UCSD-AML1 (cell line): ENCODE measurements around the gene CAST.
"Not testable (repeated sequence)": the region's sequence is repeated elsewhere in the genome, so short reads cannot be mapped to it uniquely, and the experiment has no call there.

Source experiments
- DNase-seq: peaks from one replicate; lab custom pipeline; 2025; ENCODE audit not compliant: unreplicated experiment; lab: John Stamatoyannopoulos, UW

Gene CAST

DNA sequence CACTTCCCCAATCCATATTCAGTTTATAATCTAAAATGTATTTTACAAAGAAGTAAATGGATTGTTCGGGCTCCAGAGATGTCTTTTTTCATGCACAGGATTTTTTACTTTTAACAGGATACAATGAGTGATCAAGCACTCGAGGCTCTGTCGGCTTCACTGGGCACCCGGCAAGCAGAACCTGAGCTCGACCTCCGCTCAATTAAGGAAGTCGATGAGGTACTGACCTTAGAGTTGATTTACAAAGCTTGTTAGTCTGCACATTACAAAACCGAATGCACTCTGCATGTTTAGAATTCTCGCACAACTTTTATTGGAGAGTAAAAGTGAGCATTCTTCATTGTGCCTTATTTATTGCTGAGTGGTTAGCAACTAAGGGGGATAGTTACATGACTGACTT lies 80.4 kb downstream of the CAST start:
- DNase-seq = no peak

DNA sequence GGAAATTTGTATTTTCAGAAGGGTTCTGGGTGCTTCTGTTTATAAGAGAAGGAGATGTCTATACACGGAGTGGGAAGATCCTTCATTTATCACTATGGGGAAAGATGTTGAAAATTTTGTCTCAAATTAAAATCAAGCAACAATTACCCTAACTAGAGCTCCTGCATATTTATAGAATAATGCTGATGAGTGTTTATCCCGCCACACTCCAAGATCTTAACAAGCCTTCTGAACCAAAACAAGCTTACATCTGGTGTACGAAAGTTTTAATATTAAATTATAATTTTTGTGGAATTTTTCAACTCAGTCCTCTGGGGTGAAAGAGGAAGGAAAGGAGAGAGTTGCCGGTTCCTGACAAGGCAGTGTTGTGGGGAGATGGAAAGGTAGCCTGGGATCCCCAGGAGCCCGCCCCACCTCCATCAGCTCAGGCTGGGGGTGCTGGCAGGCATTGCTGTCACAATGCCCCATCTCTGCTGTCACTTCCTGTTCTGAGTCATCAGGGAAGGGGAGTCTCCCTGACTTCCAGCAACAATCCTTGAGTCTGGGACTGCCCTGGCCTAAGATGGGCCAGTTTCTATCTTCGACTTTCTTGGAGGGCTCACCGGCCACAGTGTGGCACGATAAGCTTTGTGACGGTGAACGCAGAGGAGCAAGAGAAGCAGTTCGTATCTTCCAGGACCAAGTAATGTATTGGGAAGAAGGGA lies 81.0 kb downstream of the CAST start:
- DNase-seq = peak; percentile 14

DNA sequence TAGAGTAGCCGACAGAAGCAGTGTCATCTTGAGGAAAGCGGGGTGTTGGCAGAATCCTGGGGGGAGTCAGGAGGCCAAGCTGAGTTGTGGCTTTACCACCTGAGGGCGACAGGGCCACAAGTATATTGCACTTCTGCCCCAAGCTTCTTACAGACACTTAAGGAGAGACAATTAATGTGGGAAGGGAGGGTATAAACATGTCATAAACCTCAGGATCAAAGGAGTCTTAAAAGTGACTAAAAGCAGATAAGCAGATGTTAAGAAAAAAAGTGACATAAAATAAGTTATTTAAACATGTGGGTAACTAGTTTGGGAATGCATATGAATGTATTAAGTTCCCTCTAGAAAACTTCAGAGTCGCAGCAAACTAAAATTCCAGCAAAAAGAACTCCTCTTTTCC lies 81.6 kb downstream of the CAST start:
- no peak for DNase-seq

DNA sequence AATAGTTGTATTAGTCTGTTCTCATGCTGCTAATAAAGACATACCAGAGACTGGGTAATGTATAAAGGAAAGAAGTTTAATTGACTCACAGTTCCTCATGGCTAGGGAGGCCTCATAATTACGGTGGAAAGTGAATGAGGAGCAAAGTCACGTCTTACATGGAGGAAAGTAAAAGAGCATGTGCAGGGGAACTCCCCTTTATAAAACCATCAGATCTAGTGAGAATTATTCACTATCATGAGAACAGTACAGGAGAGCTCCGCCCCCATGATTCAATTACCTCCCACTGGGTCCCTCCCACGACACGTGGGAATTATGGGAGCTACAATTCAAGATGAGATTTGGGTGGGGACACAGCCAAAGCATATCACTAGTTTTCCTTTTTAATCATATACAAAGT lies 82.0 kb downstream of the CAST start:
- not testable (repeated sequence) for DNase-seq

DNA sequence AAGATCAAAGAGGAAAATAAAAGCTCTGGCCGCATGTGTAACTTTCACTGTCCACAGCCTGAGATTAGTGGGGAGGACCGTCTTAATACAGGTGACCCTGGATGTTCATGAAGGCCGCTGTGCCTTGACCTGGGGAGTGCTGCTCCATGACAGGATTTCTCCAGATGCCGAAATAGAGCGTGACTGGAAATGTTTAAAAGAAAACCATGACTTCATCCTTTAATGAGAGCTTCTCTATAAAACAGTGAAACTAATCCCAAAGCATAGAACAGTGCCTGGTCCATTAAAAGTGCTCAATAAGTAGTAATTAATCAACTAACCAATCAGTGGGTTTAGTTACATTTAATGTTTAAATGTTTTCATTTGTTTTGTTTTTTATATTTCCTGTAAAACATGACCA lies 82.8 kb downstream of the CAST start:
- no peak for DNase-seq

DNA sequence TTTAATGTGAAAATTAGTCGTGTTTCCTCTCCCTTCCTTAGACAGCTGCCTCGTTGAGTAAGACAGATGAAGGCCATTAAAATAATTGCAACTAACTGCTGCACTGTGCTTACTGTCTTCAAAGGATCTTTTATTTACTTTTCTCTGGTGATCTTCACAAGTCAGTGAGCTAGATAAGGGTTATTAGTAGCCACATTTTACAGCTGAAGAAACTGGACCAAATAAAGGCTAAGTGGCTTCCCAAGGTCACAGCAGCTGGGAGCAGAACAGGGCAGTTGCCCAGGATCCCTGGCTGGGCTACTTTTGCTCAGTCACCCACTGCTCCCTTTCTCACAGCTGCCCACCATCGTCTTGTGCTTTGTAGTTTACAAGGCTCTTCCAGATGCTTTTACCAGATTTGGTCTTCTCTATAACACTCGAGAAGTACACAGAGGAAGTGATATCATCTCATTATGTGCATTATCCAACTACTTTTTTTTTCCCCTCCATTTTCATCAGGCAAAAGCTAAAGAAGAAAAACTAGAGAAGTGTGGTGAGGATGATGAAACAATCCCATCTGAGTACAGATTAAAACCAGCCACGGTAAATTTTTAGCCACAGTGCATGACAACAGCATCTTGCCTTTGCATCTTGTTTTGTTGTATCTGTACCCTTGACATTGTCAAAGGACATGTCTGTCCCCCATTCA lies 83.8 kb downstream of the CAST start:
- DNase-seq = no peak

DNA sequence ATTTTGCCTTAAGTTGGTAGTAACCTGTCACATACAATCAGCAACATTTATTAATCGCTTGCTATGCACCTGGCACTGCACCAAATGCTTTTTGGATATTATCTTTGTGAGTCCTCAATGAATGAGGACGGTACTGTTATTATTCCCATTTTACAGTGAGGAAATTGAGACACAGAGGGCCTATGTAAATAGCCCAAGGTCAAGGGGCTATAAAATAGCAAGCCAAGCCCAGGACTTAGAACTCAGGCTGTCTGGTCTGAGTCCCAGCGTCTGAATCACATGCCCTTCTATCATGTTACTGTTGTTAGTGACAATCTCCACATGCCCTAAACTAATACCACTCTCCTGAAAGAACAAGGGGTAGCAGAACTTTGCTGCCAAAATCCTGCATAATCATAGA lies 85.5 kb downstream of the CAST start:
- no peak for DNase-seq

DNA sequence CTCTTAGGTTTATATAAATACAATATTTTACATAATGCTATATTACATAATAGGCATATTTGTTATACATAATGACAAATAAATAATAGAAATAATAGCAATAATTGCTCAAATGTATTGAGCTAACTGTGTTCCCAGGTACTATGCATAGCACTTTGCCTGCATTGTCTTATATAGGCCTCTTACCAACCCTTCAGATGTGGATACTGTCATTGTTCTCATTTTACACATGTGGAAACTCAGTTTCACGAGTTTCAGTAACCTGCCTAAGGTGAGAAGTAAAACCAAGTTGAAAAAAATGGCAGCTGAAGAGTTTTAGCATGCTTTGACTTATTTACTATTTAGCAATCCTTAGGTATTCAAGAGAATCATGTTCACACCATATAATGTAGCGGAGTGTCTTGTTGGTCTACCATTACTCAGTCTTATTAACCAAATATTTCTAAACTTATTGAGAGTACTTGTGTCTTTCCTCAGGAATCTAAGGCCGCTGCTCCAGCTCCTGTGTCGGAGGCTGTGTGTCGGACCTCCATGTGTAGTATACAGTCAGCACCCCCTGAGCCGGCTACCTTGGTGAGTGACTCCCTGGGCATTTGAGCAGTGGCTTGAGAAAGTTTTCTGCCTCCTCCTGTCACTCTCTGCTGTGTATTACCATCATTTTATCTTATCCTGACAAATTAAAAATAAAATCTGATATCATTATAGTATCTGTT lies 88.1 kb downstream of the CAST start:
- DNase-seq = no peak

DNA sequence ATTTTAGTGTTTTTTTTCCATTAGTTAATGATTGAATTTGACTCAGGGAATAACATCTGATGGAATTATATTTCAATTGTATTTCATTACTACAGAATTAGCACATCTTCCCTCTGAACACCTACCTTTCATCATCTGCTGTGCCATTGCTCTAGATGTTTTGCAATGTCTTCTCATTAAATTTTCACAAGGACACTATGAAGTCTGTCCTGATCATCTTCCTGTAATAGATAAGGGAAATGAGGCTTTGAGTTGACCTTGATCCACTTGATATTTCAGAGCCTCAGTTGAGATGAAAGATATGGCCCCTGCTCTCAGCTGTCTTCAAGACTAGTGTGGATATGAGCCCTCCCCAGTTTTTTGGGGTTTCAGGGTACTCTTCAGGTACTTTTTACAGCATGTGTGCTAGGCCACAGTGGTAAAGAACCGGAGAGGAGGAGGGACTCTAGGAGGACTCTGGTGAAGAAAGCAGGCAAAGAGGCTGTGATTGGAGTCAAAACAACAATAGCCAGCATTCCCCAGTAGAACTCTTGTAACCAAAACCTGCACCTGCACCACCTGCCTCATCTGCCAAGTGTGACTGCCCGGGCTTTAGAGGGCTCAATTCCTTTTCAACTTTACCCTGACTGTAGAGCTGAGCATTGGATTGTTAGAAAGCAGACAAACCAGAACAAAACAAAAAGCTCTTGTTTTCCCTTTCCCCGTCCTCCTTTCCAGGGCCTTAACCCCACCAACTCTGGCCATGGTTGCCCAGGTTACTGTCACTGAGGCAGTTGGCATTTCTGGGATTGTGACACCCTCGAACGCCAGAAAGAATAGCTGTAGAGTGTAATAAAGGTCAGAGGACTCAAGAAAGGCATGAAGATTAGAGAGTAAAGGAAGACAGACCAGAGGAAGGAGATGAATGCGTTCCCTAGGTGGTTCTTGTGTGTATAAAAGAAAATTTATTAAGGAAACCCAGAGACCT lies 89.3 kb downstream of the CAST start:
- no peak for DNase-seq

DNA sequence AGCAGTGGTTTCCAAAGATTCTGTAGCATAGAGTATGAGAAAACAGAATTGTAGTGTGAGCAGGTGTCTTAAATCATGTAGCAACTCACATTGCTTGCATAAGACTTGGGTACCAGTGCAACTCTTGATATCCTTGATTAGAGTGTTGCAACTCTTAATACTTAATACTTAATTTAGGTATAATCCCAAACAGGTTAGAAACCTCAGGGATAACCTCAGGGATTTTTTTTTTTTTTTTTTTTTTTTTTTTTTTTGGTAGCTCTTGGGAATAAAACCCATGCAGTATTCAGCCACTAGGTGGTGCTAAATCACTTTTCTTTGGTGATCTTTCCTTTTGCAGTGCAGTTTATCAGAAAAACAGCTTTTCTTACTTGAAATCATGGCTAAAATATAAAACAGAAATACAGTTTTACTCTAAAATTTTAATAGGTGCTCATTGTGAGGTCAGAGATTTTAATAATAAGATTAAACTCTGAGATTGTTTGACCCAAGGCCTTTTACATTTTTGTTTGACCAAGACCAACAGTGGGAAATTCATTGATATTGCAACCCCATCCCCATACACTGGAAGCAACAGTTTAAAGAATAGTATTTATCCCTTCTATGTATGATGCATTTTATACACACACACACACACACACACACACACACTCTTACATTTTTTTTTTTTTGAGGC lies 90.3 kb downstream of the CAST start:
- DNase-seq = no peak

DNA sequence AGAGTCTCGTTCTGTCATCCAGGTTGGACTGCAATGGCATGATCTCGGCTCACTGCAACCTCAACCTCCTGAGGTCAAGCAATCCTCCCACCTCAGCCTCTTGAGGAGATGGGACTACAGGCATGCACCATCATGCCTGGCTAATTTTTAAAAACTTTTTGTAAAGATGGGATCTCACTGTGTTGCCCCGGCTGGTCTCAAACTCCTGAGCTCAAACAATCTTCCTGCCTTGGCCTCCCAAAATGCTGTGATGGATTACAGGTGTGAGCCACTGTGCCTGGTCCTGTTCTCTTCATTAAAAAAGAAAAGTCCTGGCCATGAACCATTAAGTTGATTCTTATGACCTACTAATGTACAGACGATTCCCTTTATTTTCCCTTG lies 90.8 kb downstream of the CAST start:
- DNase-seq = no peak

DNA sequence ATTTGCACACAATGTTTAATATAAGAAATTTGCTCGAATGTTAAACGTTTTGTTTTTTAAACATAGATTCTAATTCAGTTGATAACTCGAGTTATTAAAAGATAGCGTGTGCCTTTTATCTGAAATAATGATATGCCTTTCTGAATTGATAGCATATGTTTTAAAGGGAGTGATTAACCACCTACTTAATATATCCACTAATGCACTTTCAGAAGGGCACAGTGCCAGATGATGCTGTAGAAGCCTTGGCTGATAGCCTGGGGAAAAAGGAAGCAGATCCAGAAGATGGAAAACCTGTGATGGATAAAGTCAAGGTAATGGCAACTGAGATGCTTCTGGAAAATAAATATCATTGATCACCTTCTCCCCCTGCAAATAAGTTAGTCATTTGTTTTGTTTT lies 91.7 kb downstream of the CAST start:
- no peak for DNase-seq

DNA sequence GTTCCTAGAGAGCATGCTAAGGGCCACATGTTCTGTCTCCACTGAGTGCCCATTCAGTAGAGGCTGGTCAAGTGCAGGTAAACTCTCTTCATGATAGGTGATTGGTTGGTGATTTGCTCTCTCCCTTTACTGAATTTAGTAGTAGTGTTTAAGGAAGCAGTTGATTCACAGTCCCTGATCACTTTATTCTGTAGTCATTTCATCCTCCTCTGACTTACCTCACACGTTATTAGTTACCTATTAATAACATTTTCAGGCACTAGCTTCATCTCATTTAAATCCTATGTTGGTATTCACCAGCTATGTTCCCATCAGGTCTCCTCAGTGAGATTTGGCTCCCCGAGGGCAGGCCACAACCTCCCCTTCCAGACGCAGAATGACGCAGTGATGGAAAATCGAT lies 93.7 kb downstream of the CAST start:
- no peak for DNase-seq

DNA sequence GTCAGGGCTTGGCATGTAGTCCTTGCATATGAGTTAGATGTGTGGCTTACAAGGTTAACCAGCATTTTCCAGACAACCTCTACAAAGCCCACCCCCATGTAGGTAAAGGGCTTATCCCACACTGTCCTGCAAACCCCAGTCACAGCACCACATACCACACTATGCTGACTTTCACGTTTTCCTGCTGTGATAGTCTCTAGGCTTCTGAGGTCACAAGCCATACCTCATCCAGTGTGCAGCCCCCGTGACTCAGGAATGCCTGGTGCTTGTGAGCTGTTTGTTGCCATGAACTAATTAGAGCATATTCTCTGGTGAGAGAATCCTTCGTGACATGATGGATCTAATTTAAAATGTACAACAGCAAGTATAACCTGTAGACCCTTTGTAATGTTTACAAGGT lies 94.8 kb downstream of the CAST start:
- DNase-seq = no peak

DNA sequence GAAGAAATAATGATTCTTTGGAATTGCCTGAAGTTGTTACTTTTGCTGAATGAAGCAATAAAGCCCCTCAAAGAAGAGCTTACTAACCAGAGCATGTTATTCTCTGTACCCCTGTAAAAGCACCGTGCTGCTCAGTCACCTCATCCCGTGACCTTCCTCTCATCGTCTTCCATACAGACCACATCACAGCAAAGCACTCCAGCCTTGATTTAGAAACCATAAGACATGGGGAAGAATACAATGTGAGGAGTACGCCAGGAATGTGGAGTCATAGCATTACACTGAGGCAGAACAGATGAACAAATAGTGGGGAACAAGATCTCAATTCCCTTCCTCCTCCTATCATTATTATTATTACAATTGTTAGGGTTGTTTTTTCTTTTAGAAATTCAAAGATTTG lies 96.4 kb downstream of the CAST start:
- no peak for DNase-seq

DNA sequence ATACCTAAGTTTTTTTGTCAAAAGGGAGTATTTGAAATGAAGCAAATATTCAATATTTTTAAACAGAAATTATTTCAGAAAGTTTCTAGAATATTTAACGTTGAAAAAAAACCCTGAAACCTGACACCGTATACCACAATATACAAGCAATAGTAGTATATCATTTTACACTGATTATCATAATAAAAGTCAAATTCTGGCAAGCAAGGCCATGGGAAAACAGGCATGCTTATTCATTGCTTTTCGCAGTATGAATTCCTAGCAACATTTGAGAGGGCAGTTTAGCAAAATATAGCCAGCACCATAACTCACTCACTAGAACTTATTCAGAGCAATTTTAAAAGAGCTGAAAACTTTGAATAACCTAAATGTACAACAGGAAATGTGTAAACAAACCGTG lies 99.4 kb downstream of the CAST start:
- DNase-seq = no peak

DNA sequence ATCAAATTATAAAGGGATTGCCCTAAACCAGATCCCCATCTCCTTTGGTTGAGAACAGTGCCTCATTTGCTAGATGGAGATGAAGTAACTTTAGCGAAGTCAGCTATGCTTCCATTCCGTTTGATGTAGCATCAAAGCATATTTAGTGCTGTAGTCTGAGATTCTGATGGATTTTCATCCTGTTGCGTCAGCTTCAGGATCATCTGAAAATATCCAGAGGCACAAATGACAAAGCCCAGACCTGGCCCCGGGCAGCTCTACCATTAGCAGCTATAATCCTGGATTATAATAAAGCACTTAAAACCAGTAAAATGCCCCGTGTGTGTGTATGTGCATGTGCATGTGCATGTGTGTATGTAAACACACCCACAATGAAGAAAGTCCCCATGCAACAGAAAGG lies 100.8 kb downstream of the CAST start:
- no peak for DNase-seq

DNA sequence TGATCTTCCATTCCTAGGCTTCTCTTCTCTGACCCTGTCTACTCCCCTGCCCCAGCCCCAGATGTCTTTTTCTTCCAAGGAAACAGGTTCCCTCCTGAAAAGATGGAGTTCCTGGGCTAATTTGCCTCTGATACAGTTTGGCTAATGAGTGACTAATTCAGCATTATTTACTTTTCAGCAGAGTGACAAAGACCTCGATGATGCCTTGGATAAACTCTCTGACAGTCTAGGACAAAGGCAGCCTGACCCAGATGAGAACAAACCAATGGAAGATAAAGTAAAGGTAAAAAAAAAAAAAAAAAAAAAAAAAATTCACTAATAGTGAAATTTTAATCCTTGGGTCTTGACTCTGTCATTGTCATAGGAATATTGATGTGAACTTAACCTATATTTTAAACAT lies 102.9 kb downstream of the CAST start:
- DNase-seq = no peak

DNA sequence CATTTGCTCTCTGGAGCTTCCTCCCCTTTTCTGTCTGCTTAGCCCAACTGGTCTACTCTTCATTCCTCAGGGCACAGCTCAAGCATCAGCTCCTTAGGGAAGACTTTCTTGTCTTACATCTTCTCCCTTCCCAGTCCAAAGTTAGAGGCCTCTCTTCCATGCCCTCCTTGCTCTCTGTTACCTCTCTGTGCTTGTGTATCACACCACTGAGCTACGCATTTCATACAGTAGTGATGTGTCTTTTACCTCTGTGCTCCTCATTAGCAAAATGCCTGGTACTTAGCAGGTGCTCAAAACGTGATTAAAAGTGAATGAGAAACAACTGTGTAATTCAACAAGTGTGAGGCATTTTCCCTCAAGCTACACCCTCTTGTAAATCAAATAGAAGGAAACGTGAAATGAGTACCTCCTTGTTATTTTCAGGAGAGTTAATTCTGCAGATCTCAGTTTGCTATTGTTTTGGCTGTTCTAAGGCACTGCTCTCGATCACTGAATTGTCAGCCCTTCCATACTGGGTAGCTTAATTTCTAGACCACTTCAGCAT lies 106.6 kb downstream of the CAST start:
- no peak for DNase-seq

DNA sequence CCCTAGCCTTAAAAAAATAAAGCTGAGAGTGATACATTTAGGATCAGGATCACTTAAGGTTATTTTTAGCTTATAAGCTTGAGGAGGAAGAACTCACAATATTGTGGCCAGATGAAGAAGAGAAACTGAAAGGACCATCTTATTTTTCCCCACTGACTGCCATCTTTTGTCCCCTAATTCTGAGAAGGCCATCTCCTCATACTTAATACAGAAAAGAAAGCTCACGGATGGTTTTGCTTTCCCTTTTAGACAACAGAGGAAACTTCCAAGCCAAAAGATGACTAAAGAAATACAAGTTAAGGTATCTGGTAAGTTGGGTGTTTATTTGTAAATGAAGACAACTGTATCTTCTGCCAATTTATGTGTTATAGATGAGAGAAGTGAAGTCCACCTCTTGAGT lies 109.2 kb downstream of the CAST start:
- no peak for DNase-seq
